Measurements from ENCODE around the gene DDX56.
"Not testable (repeated sequence)": the region's sequence is repeated elsewhere in the genome, so short reads cannot be mapped to it uniquely, and the experiment has no call there.

Gene DDX56

DNA sequence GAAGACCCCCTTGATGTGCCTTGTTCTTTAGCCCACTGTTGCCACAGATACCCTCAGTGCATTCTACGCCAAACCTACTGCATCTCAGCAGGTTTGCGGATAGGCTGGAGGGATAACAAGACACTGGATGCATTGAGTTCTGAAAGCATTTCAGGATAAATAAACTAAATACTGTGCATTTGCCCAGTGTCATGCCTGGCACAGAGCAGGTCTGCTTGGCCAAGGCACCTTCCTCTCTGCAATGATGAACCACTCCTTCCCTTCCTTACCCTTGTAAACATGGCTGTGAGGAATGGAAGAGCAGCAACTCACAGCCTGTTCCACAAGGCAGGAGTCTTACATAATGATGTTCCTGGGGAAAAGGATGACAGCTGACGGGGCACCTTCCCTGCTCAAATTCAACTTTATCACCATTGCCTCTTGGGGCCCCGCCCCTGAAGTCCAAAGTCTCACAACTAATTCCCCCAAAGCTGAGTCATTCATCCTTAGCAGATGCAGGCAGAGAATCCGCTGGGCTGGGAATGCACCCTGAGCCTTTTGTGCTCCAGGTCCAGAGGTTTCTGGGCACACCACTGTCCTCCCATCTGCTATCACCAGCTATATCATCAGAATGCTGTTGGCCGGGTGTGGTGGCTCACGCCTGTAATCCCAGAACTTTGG is 11.6 kb downstream of the DDX56 start:
- no peak for DNase-seq

DNA sequence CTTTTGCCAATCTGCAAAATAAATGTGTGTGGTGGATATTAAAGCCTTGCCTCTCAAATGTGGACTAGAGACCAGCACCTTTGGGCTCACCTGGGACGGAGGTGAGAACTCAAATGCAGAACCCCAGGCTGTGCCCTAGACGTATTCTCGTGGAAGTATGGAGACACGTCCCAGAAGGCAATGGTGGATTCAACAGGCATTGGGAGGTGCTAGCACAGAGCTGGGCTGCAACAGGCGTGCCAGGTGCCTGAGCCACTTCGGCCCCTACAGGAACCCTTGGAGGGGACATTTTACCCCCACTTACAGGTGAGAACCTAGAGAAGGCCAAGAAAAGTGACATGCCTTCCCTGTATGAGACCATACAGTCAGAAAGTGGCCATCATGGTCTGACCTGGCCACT is 12.2 kb downstream of the DDX56 start:
- DNase-seq = no peak

DNA sequence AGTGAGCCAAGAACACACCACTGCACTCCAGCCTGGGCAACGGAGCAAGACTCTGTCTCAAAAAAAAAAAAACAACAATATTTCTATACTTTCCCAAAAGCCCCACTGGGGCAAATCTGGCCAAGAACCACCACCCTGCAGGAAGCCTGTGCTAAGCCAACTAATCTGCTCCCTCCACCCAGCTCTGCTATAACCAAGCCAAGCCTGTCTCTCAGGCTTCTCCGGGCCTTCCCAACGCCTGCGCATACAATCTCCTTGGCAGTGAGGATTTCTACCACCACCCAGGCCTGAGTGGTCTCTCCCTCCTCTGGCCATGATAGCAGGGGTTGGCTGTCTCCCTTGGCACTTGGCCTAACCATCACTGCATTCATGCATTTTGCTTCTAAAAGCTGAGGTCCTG is 14.2 kb downstream of the DDX56 start:
- DNase-seq = no peak

DNA sequence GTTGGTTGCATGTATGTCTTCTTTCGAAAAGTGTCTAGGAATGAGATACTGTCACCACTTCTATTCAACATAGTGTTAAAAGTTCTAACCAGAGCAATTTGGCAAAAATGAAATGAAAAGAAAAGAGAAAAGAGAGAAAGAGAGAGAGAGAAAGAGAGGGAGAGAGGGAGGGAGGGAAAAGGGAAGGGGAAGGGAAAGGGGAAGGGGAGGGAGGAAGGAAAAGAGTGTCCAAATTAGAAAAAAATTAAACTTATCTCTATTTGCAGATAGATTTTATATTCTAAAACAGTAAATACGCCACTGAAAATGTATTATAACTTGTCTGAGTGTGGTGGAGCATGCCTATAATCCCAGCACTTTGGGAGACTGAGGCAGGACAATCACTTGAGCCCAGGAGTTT is 16.2 kb downstream of the DDX56 start:
- no peak for DNase-seq

DNA sequence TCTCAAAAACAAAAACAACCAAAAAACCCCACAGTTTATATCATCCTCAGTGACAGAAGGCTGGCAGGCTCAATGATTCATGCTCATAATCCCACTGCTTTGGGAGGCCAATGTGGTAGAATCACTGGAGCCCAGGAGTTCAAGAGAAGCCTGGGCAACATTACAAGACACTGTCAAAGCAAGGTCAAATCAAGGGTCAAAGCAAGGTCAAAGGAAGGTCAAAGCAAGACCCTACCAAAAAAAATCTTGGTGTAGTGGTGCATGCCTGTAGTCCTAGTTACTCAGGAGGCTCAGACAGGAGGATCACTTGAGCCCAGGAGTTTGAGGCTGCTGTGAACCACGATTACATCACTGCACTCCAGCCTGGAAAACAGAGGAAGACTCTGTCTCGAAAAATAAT is 18.4 kb downstream of the DDX56 start:
- DNase-seq = no peak

DNA sequence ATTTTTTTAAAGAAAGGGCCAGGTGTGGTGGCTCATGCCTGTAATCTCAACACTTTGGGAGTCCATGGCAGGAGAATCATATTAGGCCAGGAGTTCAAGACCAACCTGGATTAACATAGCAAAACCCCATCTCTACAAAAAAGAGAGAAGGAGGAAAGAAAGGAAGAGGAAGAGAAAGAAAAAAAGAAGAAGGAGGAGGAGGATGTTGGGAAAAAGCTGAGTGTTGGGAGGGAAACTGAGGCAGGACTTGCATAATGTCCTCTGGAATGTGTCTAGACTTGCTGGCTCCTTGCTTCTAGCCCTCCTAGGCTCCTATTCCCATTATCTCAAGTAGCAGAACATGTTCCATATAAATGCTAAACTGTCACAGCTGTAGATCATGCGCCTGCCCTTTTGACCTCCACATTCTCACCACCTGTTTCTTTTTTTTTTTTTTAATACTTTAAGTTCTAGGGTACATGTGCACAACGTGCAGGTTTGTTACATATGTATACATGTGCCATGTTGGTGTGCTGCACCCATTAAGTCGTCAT is 21.2 kb downstream of the DDX56 start:
- DNase-seq = not testable (repeated sequence)

DNA sequence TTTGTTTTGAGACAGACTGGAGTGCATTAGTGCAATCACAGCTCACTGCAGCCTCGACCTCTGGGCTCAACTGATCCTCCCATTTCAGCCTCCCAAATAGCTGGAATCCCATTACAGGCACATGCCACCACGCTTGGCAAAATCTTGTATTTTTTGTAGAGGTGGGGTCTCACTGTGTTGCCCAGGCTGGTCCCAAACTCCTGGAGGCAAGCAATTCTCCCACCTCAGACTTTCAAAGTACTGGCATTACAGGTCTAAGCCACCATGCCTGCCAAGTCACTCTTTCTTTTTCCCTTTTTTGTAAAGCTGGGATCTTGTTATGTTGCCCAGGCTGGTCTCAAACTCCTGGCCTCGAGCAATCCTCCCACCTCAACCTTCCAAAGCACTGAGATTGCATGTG is 24.3 kb downstream of the DDX56 start:
- no peak for DNase-seq

DNA sequence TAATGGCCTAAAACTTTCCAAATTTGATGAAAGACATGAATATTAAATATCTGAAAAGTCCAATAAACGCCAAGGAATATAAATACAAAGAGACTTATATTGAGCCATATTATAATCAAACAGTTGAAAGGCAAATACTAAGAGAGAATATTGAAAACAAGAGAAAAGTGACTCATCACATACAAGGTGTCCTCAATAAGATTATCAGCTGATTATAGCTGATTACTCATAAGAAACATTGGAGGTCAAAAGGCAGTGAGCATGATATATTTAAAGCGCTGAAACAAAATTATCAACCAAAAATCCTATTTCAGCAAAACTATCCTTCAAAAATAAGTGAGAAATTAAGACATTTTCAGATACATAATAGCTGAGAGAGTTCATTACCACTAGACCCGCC is 24.8 kb downstream of the DDX56 start:
- DNase-seq = no peak

DNA sequence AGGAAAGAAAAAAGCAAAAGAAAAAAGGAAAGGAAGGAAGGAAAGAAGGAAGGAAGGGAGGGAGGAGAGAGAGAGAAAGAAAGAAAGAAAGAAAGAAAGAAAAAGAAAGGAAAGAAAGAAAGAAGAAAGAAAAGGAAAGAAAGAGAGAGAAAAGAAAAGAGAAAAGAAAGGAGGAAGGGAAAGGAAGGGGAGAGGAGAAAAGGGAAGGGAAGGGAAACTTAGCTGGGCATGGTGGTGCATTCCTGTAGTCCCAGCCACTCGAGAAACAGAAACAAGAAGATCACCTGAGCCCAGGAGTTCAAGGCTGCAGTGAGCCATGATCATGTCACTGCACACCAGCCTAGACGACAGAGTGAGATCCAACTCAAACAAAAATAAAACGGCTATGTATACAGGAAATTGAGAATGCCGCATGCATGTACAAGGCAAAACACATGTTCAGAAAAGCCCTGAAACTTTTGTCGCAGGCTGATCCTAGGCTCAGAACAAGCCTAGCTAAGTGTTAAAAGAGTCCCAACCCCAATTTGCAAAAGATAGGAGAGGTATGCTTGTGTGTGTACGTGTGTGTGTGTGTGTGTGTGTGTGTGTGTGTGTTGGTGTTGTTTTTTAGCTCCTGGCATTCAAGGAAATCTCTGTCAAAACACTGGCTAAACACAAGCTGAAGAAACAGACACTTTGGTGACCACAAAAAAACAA is 26.0 kb downstream of the DDX56 start:
- DNase-seq = no peak

DNA sequence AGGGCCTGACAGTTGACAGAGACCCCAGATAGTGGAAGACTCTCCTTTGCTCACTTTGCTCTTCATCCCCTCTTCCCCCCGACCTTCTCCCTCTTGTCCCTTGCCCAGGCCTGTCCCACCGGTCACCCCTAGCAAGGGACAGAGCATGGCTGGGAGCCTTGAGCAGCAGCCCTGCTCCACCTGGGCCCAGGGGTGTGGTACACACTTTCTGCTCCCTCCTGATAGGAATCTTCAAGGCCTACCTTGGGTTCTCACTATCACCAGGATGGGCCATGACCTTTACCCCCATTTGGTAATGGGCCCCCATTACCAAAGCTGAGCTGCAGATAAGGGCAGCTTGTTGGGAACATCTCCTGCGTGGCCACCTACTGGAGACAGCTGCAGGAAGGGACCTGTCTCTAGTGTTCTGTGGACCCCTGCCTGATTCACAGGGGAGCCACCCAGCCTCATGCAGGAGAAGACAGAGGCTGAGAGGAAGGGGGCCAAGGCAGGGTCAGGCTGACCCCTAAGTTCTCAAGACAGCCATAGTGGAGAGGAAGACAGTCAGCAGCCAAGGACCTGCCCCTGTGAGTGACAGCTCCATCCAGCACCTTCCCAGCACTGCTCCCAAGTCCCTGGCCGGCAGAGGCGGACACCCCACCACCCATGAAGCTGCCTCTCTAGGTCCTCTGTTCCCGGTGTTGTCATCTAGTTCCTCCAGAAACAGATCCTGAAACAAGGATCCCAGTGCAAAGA is 31.7 kb downstream of the DDX56 start:
- DNase-seq = no peak

DNA sequence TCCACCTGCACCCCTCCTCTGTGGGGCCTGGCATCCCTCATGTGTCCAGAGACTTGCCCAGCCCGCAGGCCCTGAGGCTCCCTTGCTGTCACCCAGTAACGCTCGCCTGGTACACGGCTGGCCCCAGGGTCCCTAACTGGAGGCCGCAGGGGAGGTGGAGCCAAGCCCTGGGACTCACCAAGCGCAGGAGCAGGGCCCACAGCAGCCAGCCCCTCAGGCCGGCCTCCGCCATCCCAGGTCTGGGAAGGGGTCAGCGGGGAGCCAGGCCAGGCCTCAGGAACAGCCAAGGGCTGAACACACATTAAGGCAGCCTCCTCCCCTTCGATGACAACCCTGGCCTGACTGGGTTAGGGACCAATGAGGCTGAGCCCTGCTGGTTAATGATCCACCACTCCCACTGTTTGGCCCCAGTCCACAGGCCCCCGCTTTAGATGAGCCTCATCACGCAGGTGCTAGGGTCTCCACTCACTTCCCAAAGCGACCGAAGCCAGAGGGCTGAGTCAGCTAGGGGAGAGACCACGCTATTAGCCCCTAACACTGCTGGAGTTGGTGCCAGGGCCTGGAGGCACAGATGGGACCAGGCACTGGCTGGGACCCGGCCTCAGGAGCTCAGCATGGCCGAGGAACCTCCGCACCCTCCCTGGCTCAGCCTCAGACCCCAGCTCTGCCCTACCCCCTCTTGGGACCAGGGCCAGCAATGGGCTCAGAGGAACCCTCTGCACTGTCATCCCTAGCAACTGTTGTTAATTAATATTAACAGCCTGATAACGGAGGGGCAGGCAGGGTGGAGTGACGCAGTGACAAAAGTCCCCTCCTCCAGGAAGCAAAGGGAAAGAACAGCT is 32.5 kb downstream of the DDX56 start, which contains the start of gene NPC1L1:
NPC1L1 (minus strand) TSS at position 303 of the 842 bp plus-strand sequence; CDS start at position 232, 71 bp downstream.
- DNase-seq = no peak

DNA sequence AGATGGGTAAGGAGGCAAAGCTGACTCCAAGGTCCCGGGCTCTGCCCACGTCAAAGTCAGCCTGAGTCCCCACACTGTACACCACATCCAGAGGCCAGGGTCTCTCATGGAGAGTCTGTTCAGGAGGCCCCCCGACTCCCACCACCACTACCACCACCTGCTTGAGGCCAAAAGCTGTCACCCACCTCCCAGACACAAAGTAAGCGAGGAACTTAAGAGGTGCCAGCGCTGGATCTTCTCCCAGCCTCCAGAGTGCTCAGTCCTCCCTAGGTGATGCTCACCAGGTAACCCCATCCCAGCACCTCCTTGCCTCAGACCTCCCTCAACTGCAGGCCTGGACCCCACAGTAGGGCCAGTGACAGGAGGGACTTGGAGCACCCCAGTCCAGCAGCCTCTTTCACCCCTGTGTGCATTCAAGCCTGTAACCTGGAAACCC is 33.1 kb downstream of the DDX56 start:
- no peak for DNase-seq

DNA sequence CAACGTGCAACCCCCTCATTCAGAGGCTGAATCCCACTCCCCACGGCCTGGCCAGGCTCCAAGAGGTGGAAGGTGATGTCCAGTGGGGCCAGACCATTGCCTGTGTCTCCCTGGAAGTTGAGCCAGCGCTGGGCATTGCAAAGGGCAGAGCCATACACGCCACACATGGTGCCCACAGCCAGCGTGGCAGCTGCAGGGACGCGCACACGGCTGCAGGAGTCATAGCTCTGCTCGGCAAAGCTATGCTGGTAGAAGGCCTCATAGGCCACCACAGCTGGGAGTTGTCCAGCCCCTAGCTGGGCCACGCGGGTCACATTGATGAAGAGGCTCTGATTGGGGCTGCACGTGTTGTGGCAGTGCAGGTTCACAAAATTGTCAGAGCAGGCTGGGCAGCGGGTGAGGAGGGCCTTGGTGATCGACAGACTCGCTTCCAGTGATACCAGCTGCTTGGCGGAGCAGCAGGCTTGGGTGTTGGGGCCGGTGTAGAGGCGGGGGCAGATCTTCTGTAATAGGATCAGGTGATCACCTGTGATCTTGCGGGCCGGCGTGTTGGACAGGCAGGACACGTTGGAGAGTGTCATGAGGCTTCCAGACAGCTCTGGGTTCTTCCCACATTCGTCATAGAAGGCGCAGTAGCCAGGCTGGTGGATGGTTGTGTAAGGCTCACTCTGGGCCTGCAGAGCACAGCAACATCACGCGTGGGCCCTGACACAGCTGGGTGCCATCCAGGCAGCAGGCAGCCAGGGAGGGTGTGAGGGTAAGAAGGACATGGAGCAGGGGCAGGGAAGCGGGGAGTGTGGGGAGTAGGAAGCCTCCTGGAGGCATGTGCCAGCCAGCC is 33.8 kb downstream of the DDX56 start:
- no peak for DNase-seq

DNA sequence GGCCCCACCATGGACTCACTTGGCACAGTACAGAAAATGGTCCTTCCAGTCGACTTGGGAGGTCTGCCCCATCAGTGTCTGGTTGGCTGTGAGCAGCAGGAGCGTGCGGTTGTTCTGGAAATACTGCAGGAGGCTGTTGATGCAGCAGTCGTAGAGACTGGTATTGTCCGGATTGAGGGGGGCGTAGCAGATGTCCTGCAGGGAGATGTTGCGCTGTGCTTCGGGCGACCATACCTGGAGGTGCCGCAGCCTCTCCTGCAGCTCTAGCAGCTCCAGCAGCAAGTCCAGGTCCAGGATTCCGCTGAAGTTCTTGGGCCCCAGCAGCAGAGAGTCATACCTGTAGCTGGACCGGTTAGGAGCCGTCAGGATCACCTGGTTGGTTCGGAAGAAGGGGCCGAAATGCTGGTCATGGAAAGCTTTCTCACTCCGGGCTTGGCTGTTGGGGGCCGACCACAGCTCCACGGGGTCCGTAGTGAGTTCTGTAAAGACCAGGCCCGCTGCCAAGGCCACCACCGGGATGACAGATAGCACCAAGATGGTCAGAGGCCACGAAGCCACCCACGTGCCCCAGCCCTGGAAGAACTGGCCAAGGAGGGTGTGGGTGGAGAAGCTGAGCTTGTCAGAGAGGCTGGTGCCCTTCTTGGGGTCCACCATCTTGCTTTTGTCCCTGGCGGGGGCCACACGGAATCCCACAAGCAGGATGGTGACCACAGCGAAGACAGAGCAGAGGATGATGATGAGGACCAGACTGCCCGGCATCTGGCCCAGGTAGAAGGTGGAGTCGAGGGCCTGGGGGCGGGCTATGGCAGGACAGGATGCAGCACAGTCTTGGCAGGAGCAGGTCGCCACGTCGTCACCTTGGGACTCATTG is 34.7 kb downstream of the DDX56 start:
- DNase-seq = no peak

DNA sequence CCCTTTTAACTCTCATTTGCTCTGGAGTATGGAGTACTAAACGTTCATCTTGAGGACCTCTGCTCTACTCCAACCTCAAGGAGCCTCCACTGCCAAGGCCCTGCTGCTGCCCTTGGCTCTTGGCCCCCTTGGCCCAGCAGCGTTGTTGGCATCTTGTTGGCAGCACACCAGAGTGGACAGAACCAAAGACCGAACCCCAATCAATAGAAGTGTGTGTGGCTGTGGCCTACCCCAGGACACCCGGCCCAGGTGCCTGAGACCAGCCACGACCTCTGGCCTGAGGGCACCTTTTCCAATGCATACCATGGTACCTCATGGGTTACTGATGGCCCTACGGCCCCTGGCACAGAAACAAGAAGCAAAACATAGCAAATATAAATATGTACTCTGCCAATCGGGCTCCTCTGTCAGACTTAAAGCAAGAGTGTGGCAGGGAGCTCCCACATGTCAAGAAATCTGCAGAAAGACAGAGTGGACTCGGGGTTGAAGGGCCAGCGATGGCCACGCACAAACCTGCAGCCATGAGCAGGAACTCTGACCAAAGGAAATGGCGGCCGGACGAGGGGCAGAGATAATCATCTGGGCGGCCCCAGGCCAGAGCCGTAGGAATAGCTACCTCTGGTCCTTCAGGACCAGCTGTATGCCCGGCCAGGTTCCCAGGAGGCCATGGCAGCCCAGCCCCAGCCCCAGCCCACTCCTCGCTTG is 35.5 kb downstream of the DDX56 start:
- DNase-seq = no peak

DNA sequence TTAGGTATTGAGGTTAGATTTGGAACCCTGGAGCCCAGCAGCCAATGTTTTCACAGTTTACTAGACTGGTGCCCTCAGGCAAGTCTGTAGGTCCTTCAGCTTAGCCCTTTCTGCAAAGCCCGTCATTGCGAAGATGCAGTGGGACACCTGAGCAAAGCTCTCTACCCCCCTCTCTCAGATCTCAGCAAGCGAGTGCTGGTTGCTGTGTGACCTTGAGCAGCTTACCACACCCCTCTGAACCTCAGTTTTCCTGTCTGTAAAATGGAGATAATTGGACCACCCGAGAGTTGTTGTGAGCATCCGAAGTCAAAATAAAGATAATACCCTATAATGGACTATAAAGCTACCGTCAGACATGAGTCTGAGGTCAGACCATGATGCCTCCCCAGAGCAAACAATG is 36.3 kb downstream of the DDX56 start:
- DNase-seq = no peak

DNA sequence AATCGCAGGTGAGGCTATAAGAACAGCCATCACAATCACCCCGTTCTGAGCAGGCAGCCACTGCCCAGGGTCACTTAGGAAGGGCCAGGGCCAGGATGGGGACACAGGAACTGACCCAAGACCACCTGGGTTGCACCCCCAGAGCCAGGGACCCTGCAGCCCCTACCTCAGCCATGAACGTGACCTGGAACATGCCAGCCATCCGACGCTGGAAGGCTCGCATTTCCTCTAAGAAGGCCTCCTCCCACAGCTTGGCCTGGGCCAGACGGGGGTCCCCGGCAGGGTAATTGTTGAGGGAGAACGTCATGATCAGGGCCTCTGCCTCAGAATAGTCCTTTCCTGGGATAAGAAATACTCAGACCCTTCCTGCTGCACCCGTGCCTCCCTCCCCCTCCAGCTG is 37.6 kb downstream of the DDX56 start:
- DNase-seq = no peak

DNA sequence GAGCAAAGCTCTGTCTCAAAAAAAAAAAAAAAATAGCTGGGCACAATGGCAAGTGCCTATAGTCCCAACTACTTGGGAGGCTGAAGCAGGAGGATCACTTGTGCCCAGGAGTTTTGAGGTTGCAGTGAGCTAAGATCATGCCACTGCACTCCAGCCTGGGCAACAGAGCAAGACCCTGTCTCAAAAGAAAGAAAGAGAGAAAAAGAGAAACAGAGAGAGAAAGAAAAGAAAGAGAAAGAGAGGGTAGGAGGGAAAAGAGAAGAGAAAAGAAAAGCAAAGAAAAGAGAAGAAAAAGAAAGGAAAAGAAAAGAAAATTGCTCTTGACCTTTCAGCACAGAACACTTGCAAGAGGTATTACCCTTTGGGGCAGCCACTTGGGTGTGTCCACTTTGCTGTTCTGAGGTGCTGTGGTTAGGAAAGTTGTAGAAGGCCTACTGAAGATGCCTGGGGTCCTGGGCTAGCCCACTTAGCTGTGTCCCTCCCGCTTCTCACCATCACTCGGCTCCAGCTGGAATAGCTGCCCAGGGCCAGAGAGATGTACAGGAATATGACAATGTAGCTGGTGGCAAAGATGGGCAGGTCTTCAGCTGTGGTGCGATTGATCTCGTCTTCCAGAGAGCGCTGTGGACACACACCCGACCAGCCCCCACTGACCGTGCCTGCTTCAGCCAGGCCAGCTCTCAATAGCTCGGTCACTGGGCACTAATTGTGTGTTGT is 38.2 kb downstream of the DDX56 start:
- DNase-seq = no peak

DNA sequence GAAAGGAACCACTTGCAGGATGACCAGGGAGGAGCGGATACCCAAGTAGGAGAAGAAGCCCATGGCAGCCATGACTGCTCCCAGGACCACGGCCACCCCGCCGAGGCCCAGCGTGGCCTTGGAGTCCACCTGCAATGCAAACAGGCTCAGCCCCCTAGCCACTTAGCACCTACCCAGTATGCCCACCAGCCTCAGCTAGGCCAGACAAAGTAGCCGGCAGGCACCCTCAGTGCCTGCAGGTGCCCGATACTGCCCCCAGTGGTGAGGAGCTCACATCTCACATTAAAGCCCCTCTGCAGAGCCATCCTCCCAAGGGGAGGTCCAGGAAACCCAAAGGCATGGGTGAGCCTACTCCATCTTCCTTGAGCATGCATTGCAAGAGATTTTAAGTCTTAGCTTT is 39.2 kb downstream of the DDX56 start:
- DNase-seq = peak; percentile 6

DNA sequence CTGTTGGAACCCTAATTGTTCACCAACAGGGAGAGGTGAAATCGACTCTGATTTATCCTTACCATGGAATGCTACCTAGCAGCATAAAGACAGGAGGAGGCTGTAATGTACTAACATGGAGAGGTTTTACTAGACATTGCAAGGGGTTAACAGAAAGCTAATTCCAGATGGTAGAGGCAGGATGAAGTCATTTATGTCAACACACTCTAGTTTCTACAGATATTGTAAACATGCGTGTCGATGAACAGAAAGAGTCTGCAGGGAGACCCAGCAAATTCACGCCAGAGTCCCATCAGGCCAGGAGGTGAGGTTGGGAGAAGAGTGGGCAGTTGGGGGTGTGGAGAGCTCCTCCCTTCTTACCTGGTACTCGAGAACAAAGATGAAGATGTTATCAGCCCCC is 39.6 kb downstream of the DDX56 start:
- DNase-seq = no peak
